SW 1271 (cell line): Measurements from ENCODE around the gene DTD1.
"Not testable (repeated sequence)": the region's sequence is repeated elsewhere in the genome, so short reads cannot be mapped to it uniquely, and the experiment has no call there.

Source experiments
- DNase-seq, 2 experiments: peaks; one replicate each; lab custom pipeline; 2025; lab: John Stamatoyannopoulos, UW

The DTD1 gene

GRCh38 chr20:18742841-18743240 is 155.0 kb downstream of the DTD1 start:
- no peak for DNase-seq

GRCh38 chr20:18743665-18744440 is 156.0 kb downstream of the DTD1 start:
- no peak for DNase-seq

- DNase-seq = no peak
Observed at GRCh38 chr20:18747090-18747489, 159.2 kb downstream of the DTD1 start.

GRCh38 chr20:18748987-18749386 is 161.1 kb downstream of the DTD1 start:
- no peak for DNase-seq

GRCh38 chr20:18749528-18749927 is 161.7 kb downstream of the DTD1 start:
- DNase-seq = no peak

GRCh38 chr20:18750735-18751134 is 162.9 kb downstream of the DTD1 start:
- DNase-seq = no peak

- no peak for DNase-seq
Observed at GRCh38 chr20:18754030-18754652, 166.3 kb downstream of the DTD1 start.

GRCh38 chr20:18754653-18755045 is 166.8 kb downstream of the DTD1 start:
- no peak for DNase-seq

GRCh38 chr20:18760852-18761251 is 173.0 kb downstream of the DTD1 start:
- DNase-seq = not testable (repeated sequence)

- no peak for DNase-seq
Observed at GRCh38 chr20:18767676-18768075, 179.8 kb downstream of the DTD1 start.

- no peak for DNase-seq
Observed at GRCh38 chr20:18773566-18773965, 185.7 kb downstream of the DTD1 start.

- no peak for DNase-seq
Observed at GRCh38 chr20:18774207-18774606, 186.4 kb downstream of the DTD1 start.

GRCh38 chr20:18775633-18776032 is 187.8 kb downstream of the DTD1 start:
- DNase-seq = no peak

- DNase-seq = no peak
Observed at GRCh38 chr20:18778690-18779392, 191.0 kb downstream of the DTD1 start.

- DNase-seq = no peak
Observed at GRCh38 chr20:18780385-18781130, 192.7 kb downstream of the DTD1 start.

GRCh38 chr20:18781509-18781908 is 193.7 kb downstream of the DTD1 start:
- DNase-seq = no peak

GRCh38 chr20:18783385-18783959 is 195.6 kb downstream of the DTD1 start:
- no peak for DNase-seq

- not testable (repeated sequence) for DNase-seq
Observed at GRCh38 chr20:18787046-18787445, 199.2 kb downstream of the DTD1 start.

GRCh38 chr20:18788021-18788420 is 200.2 kb downstream of the DTD1 start:
- DNase-seq = no peak

GRCh38 chr20:18790787-18791186 is 202.9 kb downstream of the DTD1 start:
- no peak for DNase-seq

- DNase-seq = peak; percentile 89 to 94
Observed at GRCh38 chr20:18793625-18794427, 206.0 kb downstream of the DTD1 start.
